NCI-H524 (cell line): ENCODE data around the gene FILIP1L.

Experiments used
- DNase-seq, 2 experiments: peaks; one replicate each; lab custom pipeline; 2025; lab: John Stamatoyannopoulos, UW

FILIP1L gene

GRCh38 chr3:100042166-100042981 lies 71.9 kb downstream of the FILIP1L start:
- no peak for DNase-seq

GRCh38 chr3:100041328-100041749 lies 73.0 kb downstream of the FILIP1L start:
- DNase-seq, result no peak

GRCh38 chr3:100040451-100041225 lies 73.7 kb downstream of the FILIP1L start:
- no peak for DNase-seq

GRCh38 chr3:100039075-100039474 lies 75.2 kb downstream of the FILIP1L start:
- no peak for DNase-seq

GRCh38 chr3:100033903-100034471 lies 80.3 kb downstream of the FILIP1L start:
- no peak for DNase-seq

- no peak for DNase-seq
These were observed 81.1 kb downstream of the FILIP1L start for GRCh38 chr3:100033184-100033583.

- DNase-seq, result peak in 1 of 2 experiments; percentile 73
These were observed 82.1 kb downstream of the FILIP1L start for GRCh38 chr3:100032243-100032642.

- no peak for DNase-seq
These were observed 83.3 kb downstream of the FILIP1L start for GRCh38 chr3:100030914-100031425.

- no peak for DNase-seq
These were observed 84.0 kb downstream of the FILIP1L start for GRCh38 chr3:100030346-100030745.

- DNase-seq, result no peak
These were observed 84.6 kb downstream of the FILIP1L start for GRCh38 chr3:100029689-100030088.

- no peak for DNase-seq
These were observed 85.2 kb downstream of the FILIP1L start for GRCh38 chr3:100029052-100029451.

- no peak for DNase-seq
These were observed 87.0 kb downstream of the FILIP1L start for GRCh38 chr3:100027321-100027720.

- no peak for DNase-seq
These were observed 89.6 kb downstream of the FILIP1L start for GRCh38 chr3:100024520-100025303.

GRCh38 chr3:100023595-100023994 lies 90.7 kb downstream of the FILIP1L start:
- no peak for DNase-seq

- no peak for DNase-seq
These were observed 91.2 kb downstream of the FILIP1L start for GRCh38 chr3:100023150-100023549.

- no peak for DNase-seq
These were observed 91.8 kb downstream of the FILIP1L start for GRCh38 chr3:100022506-100022905.

- DNase-seq, result peak in 1 of 2 experiments; percentile 19
These were observed 93.2 kb downstream of the FILIP1L start for GRCh38 chr3:100020876-100021644.

GRCh38 chr3:100019719-100020118 lies 94.6 kb downstream of the FILIP1L start:
- no peak for DNase-seq

- DNase-seq, result no peak
These were observed 95.5 kb downstream of the FILIP1L start for GRCh38 chr3:100018806-100019205.

- no peak for DNase-seq
These were observed 104.2 kb downstream of the FILIP1L start for GRCh38 chr3:100010087-100010417.
